ENCODE results near the gene ICE2. TPM values are rescaled to one million over a fixed set of nuclear protein-coding genes. Genes with fewer than 3 reads are reported as not detected.

The ICE2 gene
- total RNA-seq, 1 experiment from 2014 or later, result 42.3 TPM

DNA sequence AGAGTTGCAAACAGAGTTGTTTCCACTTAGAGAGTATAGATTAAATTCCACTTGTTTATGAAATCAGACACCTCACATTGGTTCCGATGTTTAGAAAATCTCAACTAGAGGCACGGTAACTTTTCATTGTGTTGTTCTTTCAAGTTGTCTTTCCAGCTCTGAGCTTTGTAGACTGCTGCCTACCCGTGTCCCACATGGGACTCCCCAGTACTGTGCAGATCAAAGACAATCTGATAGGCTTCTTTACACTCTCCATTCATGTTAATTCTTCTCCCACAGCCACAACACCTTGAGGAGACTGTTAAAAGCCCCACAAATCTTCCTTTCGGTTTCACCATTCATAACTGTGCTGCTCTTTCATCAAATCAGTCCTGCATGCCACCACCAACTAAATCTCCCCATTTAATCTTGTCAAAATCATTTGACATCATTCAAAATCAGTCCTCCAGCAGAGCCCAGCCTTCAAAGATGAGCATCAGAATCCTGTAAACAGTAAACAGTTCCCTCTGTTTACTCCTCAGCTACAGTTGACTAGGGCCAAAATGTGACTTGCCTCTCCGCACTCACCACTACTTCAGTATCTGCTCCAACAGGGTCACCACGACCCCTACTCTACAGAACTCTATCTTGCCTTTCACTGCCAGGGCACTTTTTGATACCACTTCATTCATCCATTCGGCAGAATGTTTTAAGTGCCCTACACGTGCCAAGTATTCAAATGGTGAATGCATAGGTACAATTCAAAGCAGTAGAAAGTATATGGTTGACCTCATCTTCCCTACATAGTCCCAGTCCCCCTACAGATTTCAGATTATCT, 89.5 kb downstream of the ICE2 start:
- DNase-seq, result no peak
- H3K4me3 ChIP-seq (ENCODE audit: low read depth, low read length), result no peak overlapping the region
- TF ChIP-seq, protein P1, sequence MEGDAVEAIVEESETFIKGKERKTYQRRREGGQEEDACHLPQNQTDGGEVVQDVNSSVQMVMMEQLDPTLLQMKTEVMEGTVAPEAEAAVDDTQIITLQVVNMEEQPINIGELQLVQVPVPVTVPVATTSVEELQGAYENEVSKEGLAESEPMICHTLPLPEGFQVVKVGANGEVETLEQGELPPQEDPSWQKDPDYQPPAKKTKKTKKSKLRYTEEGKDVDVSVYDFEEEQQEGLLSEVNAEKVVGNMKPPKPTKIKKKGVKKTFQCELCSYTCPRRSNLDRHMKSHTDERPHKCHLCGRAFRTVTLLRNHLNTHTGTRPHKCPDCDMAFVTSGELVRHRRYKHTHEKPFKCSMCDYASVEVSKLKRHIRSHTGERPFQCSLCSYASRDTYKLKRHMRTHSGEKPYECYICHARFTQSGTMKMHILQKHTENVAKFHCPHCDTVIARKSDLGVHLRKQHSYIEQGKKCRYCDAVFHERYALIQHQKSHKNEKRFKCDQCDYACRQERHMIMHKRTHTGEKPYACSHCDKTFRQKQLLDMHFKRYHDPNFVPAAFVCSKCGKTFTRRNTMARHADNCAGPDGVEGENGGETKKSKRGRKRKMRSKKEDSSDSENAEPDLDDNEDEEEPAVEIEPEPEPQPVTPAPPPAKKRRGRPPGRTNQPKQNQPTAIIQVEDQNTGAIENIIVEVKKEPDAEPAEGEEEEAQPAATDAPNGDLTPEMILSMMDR (IDR thresholded peaks at IDR 0.05; ENCODE audit: insufficient read depth in 1 of 2, low read depth in 1 of 2, low read length in 1 of 2, severe bottlenecking in 1 of 2, unreplicated experiment in 1 of 2), result no peak
- H3K36me3 Mint-ChIP-seq (ENCODE audit: insufficient read depth, unreplicated experiment), result peaks cover 98% of the 10 kb centered on the region
- H3K4me1 ChIP-seq, result peaks cover 83% of the 10 kb centered on the region
- no peaks in the 10 kb centered on the region for H3K27me3 Mint-ChIP-seq (ENCODE audit: insufficient read depth, unreplicated experiment)
- POLR2A ChIA-PET, result interaction anchor here (0.6 kb wide), 2 partner anchors 20 to 200 kb away, joined by 3 to 6 read pairs; no protein-coding TSS in a partner anchor
- BruUV-seq (replicated peaks), result no TSS peak
- peak overlapping the region; percentile 76 for H3K27ac Mint-ChIP-seq (ENCODE audit: unreplicated experiment)
- peaks cover 3% of the 10 kb centered on the region; the same call in 1 of the 2 replicates for H3K36me3 ChIP-seq (ENCODE audit: control insufficient read depth, insufficient read depth, low read length)
- no peaks in the 10 kb centered on the region for H3K27me3 ChIP-seq (replicated peaks; ENCODE audit: control insufficient read depth, insufficient read depth, low read length)
- CTCF ChIA-PET, result no interaction called here
- H3K9me3 Mint-ChIP-seq (ENCODE audit: unreplicated experiment), result no peaks in the 10 kb centered on the region
- H3K4me1 Mint-ChIP-seq (ENCODE audit: low read depth, unreplicated experiment), result peaks cover 60% of the 10 kb centered on the region
- H3K9me3 ChIP-seq, result no peaks in the 10 kb centered on the region
- intact Hi-C loops (cut with micrococcal nuclease; ENCODE audit: unreplicated experiment), result no loop called here
- H3K4me3 Mint-ChIP-seq (ENCODE audit: unreplicated experiment), result peak overlapping the region; percentile 12

GRCh38 chr15:60387321-60387720, 91.6 kb downstream of the ICE2 start:
- Mint-ChIP-seq H3K4me1 (ENCODE audit: low read depth, unreplicated experiment) (peaks cover 50% of the 10 kb centered on the region), H3K27me3 (ENCODE audit: insufficient read depth, unreplicated experiment) (no peaks in the 10 kb centered on the region), H3K4me3 (ENCODE audit: unreplicated experiment) (peak overlapping the region; percentile 24), H3K36me3 (ENCODE audit: insufficient read depth, unreplicated experiment) (peaks cover 98% of the 10 kb centered on the region), H3K27ac (ENCODE audit: unreplicated experiment) (peak overlapping the region; percentile 50), H3K9me3 (ENCODE audit: unreplicated experiment) (no peaks in the 10 kb centered on the region)
- Histone ChIP-seq H3K36me3 (ENCODE audit: control insufficient read depth, insufficient read depth, low read length) (peaks cover 5% of the 10 kb centered on the region), H3K4me3 (ENCODE audit: low read depth, low read length) (no peak overlapping the region), H3K27me3 (replicated peaks; ENCODE audit: control insufficient read depth, insufficient read depth, low read length) (no peaks in the 10 kb centered on the region), H3K4me1 (peaks cover 80% of the 10 kb centered on the region), H3K9me3 (no peaks in the 10 kb centered on the region)
- ChIA-PET CTCF (no interaction called here), POLR2A (no interaction called here)
- intact Hi-C loops (cut with micrococcal nuclease; ENCODE audit: unreplicated experiment), result no loop called here
- no TSS peak for BruUV-seq (replicated peaks)
- DNase-seq, result no peak
- TF ChIP-seq, protein P1 (IDR thresholded peaks at IDR 0.05; ENCODE audit: insufficient read depth in 1 of 2, low read depth in 1 of 2, low read length in 1 of 2, severe bottlenecking in 1 of 2, unreplicated experiment in 1 of 2), result no peak

- DNase-seq, result no peak
- Mint-ChIP-seq H3K9me3 (ENCODE audit: unreplicated experiment) (no peaks in the 10 kb centered on the region), H3K36me3 (ENCODE audit: insufficient read depth, unreplicated experiment) (peaks cover 99% of the 10 kb centered on the region), H3K4me3 (ENCODE audit: unreplicated experiment) (no peak overlapping the region), H3K4me1 (ENCODE audit: low read depth, unreplicated experiment) (peaks cover 53% of the 10 kb centered on the region), H3K27ac (ENCODE audit: unreplicated experiment) (peak overlapping the region; percentile 50), H3K27me3 (ENCODE audit: insufficient read depth, unreplicated experiment) (no peaks in the 10 kb centered on the region)
- no TSS peak for BruUV-seq (replicated peaks)
- no peaks in the 10 kb centered on the region for H3K27me3 ChIP-seq (replicated peaks; ENCODE audit: control insufficient read depth, insufficient read depth, low read length)
- H3K4me3 ChIP-seq (ENCODE audit: low read depth, low read length), result no peak overlapping the region
- H3K36me3 ChIP-seq (ENCODE audit: control insufficient read depth, insufficient read depth, low read length), result peaks cover 7% of the 10 kb centered on the region
- TF ChIP-seq, protein P1 (IDR thresholded peaks at IDR 0.05; ENCODE audit: insufficient read depth in 1 of 2, low read depth in 1 of 2, low read length in 1 of 2, severe bottlenecking in 1 of 2, unreplicated experiment in 1 of 2), result no peak
- CTCF ChIA-PET, result no interaction called here
- H3K9me3 ChIP-seq, result no peaks in the 10 kb centered on the region
- peaks cover 76% of the 10 kb centered on the region for H3K4me1 ChIP-seq
- intact Hi-C loops (cut with micrococcal nuclease; ENCODE audit: unreplicated experiment), result no loop called here
- POLR2A ChIA-PET, result no interaction called here
Observed at GRCh38 chr15:60386615-60387014, 92.3 kb downstream of the ICE2 start.
